HepG2 (cell line): ENCODE measurements around the gene ACRBP. TPM values are rescaled to one million over a fixed set of nuclear protein-coding genes. Genes with fewer than 3 reads are reported as not detected.

Experiments used
- AKNA ChIP-seq: sonication (generic); formaldehyde crosslinking; IDR thresholded peaks from 2 replicates; pipeline ENCODE4 v1.4.0; 2020; ENCODE audit warnings: missing genetic modification reagents, borderline replicate concordance
- MLXIP ChIP-seq: sonication (generic); formaldehyde crosslinking; IDR thresholded peaks from 2 replicates; pipeline ENCODE4 v1.9.0; 2021; ENCODE audit warnings: missing genetic modification reagents, borderline replicate concordance
- ZBTB46 ChIP-seq: sonication (generic); formaldehyde crosslinking; IDR thresholded peaks from 2 replicates; pipeline ENCODE4 v1.4.0; 2020; ENCODE audit warnings: mild to moderate bottlenecking, missing genetic modification reagents, borderline replicate concordance
- polyA plus RNA-seq, 8 experiments: library from polyadenylated mRNA; depleted of rRNA in 3 of 8; stranded (reverse) in 7 of 8; unstranded in 1 of 8; fragments of >200 nt; fragmentation: Illumina TruSeq in 4 of 8; extraction: Trizol in 4 of 8; gene quantifications; 2 replicates each; pipeline versions ENCODE4 v1.2.1 to v1.2.3, GENCODE V29; 2011 to 2016; ENCODE audit warnings: low read depth in 4 of 8, missing spikeins in 1 of 8, mixed read lengths in 1 of 8; ENCODE audit not compliant: insufficient read depth in 1 of 8
- total RNA-seq, 5 experiments: library from RNA; depleted of rRNA; stranded (reverse); fragments of >200 nt; fragmentation: Illumina TruSeq; extraction: Trizol; gene quantifications; 2 replicates each; pipeline ENCODE4 v1.2.3, GENCODE V29; 2016; ENCODE audit warnings: low read depth in 1 of 5

The ACRBP gene
- total and polyA plus RNA-seq, 2 of the 13 experiments (the other 11 are each of a cell fraction or from before 2014, with no cell fraction given) = 0.46 TPM; not detected in 1

GRCh38 chr12:6688999-6689882 is 42.0 kb upstream of the ACRBP start, which contains the start of gene ZNF384 (continued):
- TF ChIP-seq ZBTB46 (CRISPR knock-in tag) (no peak), MLXIP (CRISPR knock-in tag) (no peak), AKNA (no peak)
